Measurements from ENCODE around the gene AQR. TPM values are rescaled to one million over a fixed set of nuclear protein-coding genes. Genes with fewer than 3 reads are reported as not detected.

Gene AQR
- total and polyA plus RNA-seq, 10 of the 15 experiments (the other 5 are each of a cell fraction or from before 2014, with no cell fraction given): 18.2 to 53.5 (median 32.6) TPM

- Histone ChIP-seq H2AFZ (ENCODE audit: control insufficient read depth, low read depth, low read length) (no peak overlapping the region), H3K36me3 (ENCODE audit: control insufficient read depth in 2 of 2, insufficient read depth in 2 of 2, low read length in 1 of 2) (peaks cover 0 to 7% of the 10 kb centered on the region in 2 experiments; a peak in 2 of 4 replicates), H4K20me1 (ENCODE audit: control insufficient read depth, insufficient read depth) (no peaks in the 10 kb centered on the region), H3K27me3 (replicated peaks in 1 of 2; ENCODE audit: control insufficient read depth in 2 of 2, insufficient read depth in 2 of 2, low read length in 1 of 2) (no peaks in the 10 kb centered on the region), H3K27ac (ENCODE audit: control insufficient read depth, insufficient read depth) (no peak overlapping the region), H3K4me3 (no peak overlapping the region), H3K9me3 (replicated peaks; ENCODE audit: control insufficient read depth, insufficient read depth, low read length) (no peaks in the 10 kb centered on the region), H3K9ac (ENCODE audit: control insufficient read depth, insufficient read depth, low read length) (no peak overlapping the region), H3K4me1 (ENCODE audit: control insufficient read depth, insufficient read depth, low read length) (no peaks in the 10 kb centered on the region), H3K4me2 (ENCODE audit: control insufficient read depth, insufficient read depth) (no peak overlapping the region), H3K79me2 (ENCODE audit: control insufficient read depth, insufficient read depth, low read length) (no peaks in the 10 kb centered on the region; the same call in 1 of the 2 replicates)
- no peak for FAIRE-seq
- in situ Hi-C loops (cut with MboI) (no loop called here), intact Hi-C loops (cut with micrococcal nuclease; ENCODE audit: unreplicated experiment) (no loop called here)
- no peak for ATAC-seq
- TF ChIP-seq IRF4 (IDR thresholded peaks at IDR 0.05; ENCODE audit: low read depth, low read length) (no peak), TCF3 (IDR thresholded peaks at IDR 0.05; ENCODE audit: borderline replicate concordance, insufficient read depth, low read depth, low read length) (no peak)
- TF ChIP-seq, protein P1, sequence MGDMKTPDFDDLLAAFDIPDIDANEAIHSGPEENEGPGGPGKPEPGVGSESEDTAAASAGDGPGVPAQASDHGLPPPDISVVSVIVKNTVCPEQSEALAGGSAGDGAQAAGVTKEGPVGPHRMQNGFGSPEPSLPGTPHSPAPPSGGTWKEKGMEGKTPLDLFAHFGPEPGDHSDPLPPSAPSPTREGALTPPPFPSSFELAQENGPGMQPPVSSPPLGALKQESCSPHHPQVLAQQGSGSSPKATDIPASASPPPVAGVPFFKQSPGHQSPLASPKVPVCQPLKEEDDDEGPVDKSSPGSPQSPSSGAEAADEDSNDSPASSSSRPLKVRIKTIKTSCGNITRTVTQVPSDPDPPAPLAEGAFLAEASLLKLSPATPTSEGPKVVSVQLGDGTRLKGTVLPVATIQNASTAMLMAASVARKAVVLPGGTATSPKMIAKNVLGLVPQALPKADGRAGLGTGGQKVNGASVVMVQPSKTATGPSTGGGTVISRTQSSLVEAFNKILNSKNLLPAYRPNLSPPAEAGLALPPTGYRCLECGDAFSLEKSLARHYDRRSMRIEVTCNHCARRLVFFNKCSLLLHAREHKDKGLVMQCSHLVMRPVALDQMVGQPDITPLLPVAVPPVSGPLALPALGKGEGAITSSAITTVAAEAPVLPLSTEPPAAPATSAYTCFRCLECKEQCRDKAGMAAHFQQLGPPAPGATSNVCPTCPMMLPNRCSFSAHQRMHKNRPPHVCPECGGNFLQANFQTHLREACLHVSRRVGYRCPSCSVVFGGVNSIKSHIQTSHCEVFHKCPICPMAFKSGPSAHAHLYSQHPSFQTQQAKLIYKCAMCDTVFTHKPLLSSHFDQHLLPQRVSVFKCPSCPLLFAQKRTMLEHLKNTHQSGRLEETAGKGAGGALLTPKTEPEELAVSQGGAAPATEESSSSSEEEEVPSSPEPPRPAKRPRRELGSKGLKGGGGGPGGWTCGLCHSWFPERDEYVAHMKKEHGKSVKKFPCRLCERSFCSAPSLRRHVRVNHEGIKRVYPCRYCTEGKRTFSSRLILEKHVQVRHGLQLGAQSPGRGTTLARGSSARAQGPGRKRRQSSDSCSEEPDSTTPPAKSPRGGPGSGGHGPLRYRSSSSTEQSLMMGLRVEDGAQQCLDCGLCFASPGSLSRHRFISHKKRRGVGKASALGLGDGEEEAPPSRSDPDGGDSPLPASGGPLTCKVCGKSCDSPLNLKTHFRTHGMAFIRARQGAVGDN (IDR thresholded peaks at IDR 0.05): no peak
- no TSS peak for BruUV-seq (replicated peaks)
- CTCF ChIA-PET: interaction anchor here (0.8 kb wide), 1 partner anchor 10 kb away, joined by 3 read pairs; no protein-coding TSS in a partner anchor
- 40% methylated on average over 2 of the region's 2 CpGs for WGBS (ENCODE audit: insufficient coverage, insufficient replicate concordance, low lambda C conversion rate, missing lambda C conversion rate)
- no peak for DNase-seq (ENCODE audit: low read depth, low spot score)
- RAD21 ChIA-PET (ENCODE audit: unreplicated experiment): no interaction called here
- POLR2A ChIA-PET: interaction anchor here (1.3 kb wide), 1 partner anchor 10 kb away, joined by 8 read pairs; no protein-coding TSS in a partner anchor
- SMC1A ChIA-PET (ENCODE audit: uncharacterized antibody, unreplicated experiment): interaction anchor here (0.5 to 2.0 kb wide), 2 partner anchors 11 to 1989 kb away, joined by 3 to 10 read pairs; partner anchors contain the start of gene ZNF770
Observed at GRCh38 chr15:34976743-34977142, 7.2 kb upstream of the AQR start.

Data from GM12878 (cell line).